Liver (tissue), 9 donors: ENCODE data around the gene APBA1. TPM values are rescaled to one million over a fixed set of nuclear protein-coding genes. Genes with fewer than 3 reads are reported as not detected.

Experiments used
- DNase-seq: peaks from one replicate; pipeline ENCODE4 v3.0.0-alpha.2; 2017; ENCODE audit warnings: low spot score
- H3K27ac ChIP-seq, 2 donors: one replicate each; pipeline ENCODE4 v1.7.0; 2013; ENCODE audit warnings: inconsistent platforms in 2 of 2, low read length in 2 of 2, control low read depth in 1 of 2, low read depth in 1 of 2, mild to moderate bottlenecking in 1 of 2
- H3K27me3 ChIP-seq, 4 donors: one replicate each; pipeline versions ENCODE4 v1.6.1 to v1.7.0; 2013; ENCODE audit warnings: low read length in 3 of 4, inconsistent platforms in 1 of 4, mild to moderate bottlenecking in 1 of 4, moderate library complexity in 1 of 4; ENCODE audit not compliant: control insufficient read depth in 4 of 4, insufficient read depth in 4 of 4
- H3K36me3 ChIP-seq, 4 donors: one replicate each; pipeline versions ENCODE4 v1.6.1 to v1.7.0; 2013; ENCODE audit warnings: low read length in 3 of 4, mild to moderate bottlenecking in 3 of 4, low read depth in 1 of 4, moderate library complexity in 1 of 4; ENCODE audit not compliant: control insufficient read depth in 4 of 4, insufficient read depth in 3 of 4
- H3K4me1 ChIP-seq, 4 donors: one replicate each; pipeline versions ENCODE4 v1.6.1 to v1.7.0; 2013; ENCODE audit warnings: low read length in 3 of 4, mild to moderate bottlenecking in 3 of 4, moderate library complexity in 1 of 4; ENCODE audit not compliant: control insufficient read depth in 4 of 4, insufficient read depth in 4 of 4
- H3K4me3 ChIP-seq, 3 donors: one replicate each; pipeline versions ENCODE4 v1.6.1 to v1.7.0; 2013; ENCODE audit warnings: low read length in 3 of 3, control low read depth in 1 of 3, low read depth in 1 of 3, mild to moderate bottlenecking in 1 of 3
- H3K9ac ChIP-seq, 2 donors: one replicate each; pipeline ENCODE4 v1.7.0; 2013; ENCODE audit warnings: low read length in 2 of 2, mild to moderate bottlenecking in 2 of 2, moderate library complexity in 2 of 2, control low read depth in 1 of 2, low read depth in 1 of 2
- H3K9me3 ChIP-seq, 4 donors: one replicate each; pipeline versions ENCODE4 v1.6.1 to v1.7.0; 2013; ENCODE audit warnings: low read length in 3 of 4; ENCODE audit not compliant: control insufficient read depth in 4 of 4
- CTCF ChIP-seq: fragments of 150-350 bp; IDR thresholded peaks from 2 replicates; pipeline ENCODE4 v1.5.1; 2017; ENCODE audit warnings: improper control_type of control experiment, low read depth, low read length; ENCODE audit not compliant: missing input control
- EGR1 ChIP-seq, 2 donors: IDR thresholded peaks; 2 replicates each; pipeline ENCODE4 v1.6.1; 2016 to 2018; ENCODE audit warnings: antibody characterized with exemption in 2 of 2, low read depth in 2 of 2
- FOXA1 ChIP-seq: IDR thresholded peaks from 2 replicates; pipeline ENCODE4 v1.6.1; 2016; ENCODE audit warnings: antibody characterized with exemption
- FOXA2 ChIP-seq: IDR thresholded peaks from 2 replicates; pipeline ENCODE4 v1.6.1; 2016; ENCODE audit warnings: antibody characterized with exemption
- GABPA ChIP-seq, 2 donors: IDR thresholded peaks in 1 of 2; conservative IDR thresholded peaks in 1 of 2; 2 replicates each; pipeline ENCODE4 v1.6.1; 2016; ENCODE audit warnings: antibody characterized with exemption in 2 of 2, mild to moderate bottlenecking in 1 of 2, moderate library complexity in 1 of 2
- HNF4A ChIP-seq, 2 donors: conservative IDR thresholded peaks; 2 replicates each; pipeline ENCODE4 v1.6.1; 2016; ENCODE audit warnings: antibody characterized with exemption in 2 of 2, mild to moderate bottlenecking in 2 of 2
- HNF4G ChIP-seq: IDR thresholded peaks from 2 replicates; pipeline ENCODE4 v1.6.1; 2016; ENCODE audit warnings: antibody characterized with exemption
- JUND ChIP-seq, 2 donors: IDR thresholded peaks; 2 replicates each; pipeline ENCODE4 v1.6.1; 2016; ENCODE audit warnings: antibody characterized with exemption in 2 of 2
- NR2F2 ChIP-seq: IDR thresholded peaks from 2 replicates; pipeline ENCODE4 v1.6.1; 2016; ENCODE audit warnings: antibody characterized with exemption
- RAD21 ChIP-seq, 2 donors: IDR thresholded peaks; 2 replicates each; pipeline ENCODE4 v1.6.1; 2016; ENCODE audit warnings: antibody characterized with exemption in 2 of 2, mild to moderate bottlenecking in 2 of 2
- REST ChIP-seq: IDR thresholded peaks from 2 replicates; pipeline ENCODE4 v1.6.1; 2016; ENCODE audit warnings: antibody characterized with exemption, mild to moderate bottlenecking
- RXRA ChIP-seq, 2 donors: IDR thresholded peaks; 2 replicates each; pipeline ENCODE4 v1.6.1; 2017 to 2018; ENCODE audit warnings: antibody characterized with exemption in 2 of 2, mild to moderate bottlenecking in 1 of 2
- SP1 ChIP-seq: IDR thresholded peaks from 2 replicates; pipeline ENCODE4 v1.6.1; 2018; ENCODE audit warnings: antibody characterized with exemption, mild to moderate bottlenecking
- TAF1 ChIP-seq: conservative IDR thresholded peaks from 2 replicates; pipeline ENCODE4 v1.6.1; 2016; ENCODE audit warnings: antibody characterized with exemption, mild to moderate bottlenecking
- YY1 ChIP-seq: IDR thresholded peaks from 2 replicates; pipeline ENCODE4 v1.6.1; 2016; ENCODE audit warnings: antibody characterized with exemption, mild to moderate bottlenecking
- WGBS: extraction: QIAGEN DNeasy Blood & Tissue Kit; methylation state at CpG from one replicate; pipeline ENCODE4 v1.1.7; 2013; 5-methylcytosine and 5-hydroxymethylcytosine counted together
- polyA plus RNA-seq, 2 donors: library from polyadenylated mRNA; stranded (reverse) in 1 of 2; unstranded in 1 of 2; fragments of 200-250 nt in 1 of 2; fragments of >200 nt in 1 of 2; fragmentation: Nextera tagmentation in 1 of 2; extraction: Ambion mirVana in 1 of 2; gene quantifications; one replicate each; pipeline versions ENCODE4 v1.2.1 to v1.2.3, GENCODE V29; 2013 to 2015
- total RNA-seq, 2 donors: library from RNA; depleted of rRNA; stranded (reverse); fragments of >200 nt; gene quantifications; one replicate each; pipeline ENCODE4 v1.2.3, GENCODE V29; 2014
- TF ChIP-seq, protein P1 (sequence below): IDR thresholded peaks from 2 replicates; pipeline ENCODE4 v1.6.1; 2016; ENCODE audit warnings: antibody characterized with exemption
- TF ChIP-seq, protein P2 (sequence below): IDR thresholded peaks from 2 replicates; pipeline ENCODE4 v1.6.1; 2016; ENCODE audit warnings: antibody characterized with exemption
- TF ChIP-seq, protein P3 (sequence below): IDR thresholded peaks from 2 replicates; pipeline ENCODE4 v1.6.1; 2016; ENCODE audit warnings: antibody characterized with exemption
- donor health status: healthy.
- donor health status: healthy.
- donor health status: healthy.
- donor health status: healthy.
- donor health status: healthy.

Gene APBA1
- total and polyA plus RNA-seq, 4 donors, result 2.8 to 19.0 (median 6.1) TPM

GRCh38 chr9:69556707-69557106 lies 115.5 kb downstream of the APBA1 start:
- TF ChIP-seq REST (no peak), YY1 (no peak), RAD21 (IDR thresholded peaks at IDR 0.05) (no peak), GABPA (IDR thresholded peaks at IDR 0.05 in 1 of 2, conservative IDR thresholded peaks at IDR 0.05 in 1 of 2) (no peak)
- TF ChIP-seq, protein P1, sequence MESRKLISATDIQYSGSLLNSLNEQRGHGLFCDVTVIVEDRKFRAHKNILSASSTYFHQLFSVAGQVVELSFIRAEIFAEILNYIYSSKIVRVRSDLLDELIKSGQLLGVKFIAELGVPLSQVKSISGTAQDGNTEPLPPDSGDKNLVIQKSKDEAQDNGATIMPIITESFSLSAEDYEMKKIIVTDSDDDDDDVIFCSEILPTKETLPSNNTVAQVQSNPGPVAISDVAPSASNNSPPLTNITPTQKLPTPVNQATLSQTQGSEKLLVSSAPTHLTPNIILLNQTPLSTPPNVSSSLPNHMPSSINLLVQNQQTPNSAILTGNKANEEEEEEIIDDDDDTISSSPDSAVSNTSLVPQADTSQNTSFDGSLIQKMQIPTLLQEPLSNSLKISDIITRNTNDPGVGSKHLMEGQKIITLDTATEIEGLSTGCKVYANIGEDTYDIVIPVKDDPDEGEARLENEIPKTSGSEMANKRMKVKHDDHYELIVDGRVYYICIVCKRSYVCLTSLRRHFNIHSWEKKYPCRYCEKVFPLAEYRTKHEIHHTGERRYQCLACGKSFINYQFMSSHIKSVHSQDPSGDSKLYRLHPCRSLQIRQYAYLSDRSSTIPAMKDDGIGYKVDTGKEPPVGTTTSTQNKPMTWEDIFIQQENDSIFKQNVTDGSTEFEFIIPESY, result no peak
- Histone ChIP-seq H3K9me3 (no peaks in the 10 kb centered on the region), H3K4me1 (peaks cover 2 to 11% (median 3%) of the 10 kb centered on the region in 4 donors), H3K36me3 (no peaks in the 10 kb centered on the region), H3K9ac (no peak overlapping the region), H3K4me3 (no peak overlapping the region), H3K27me3 (no peaks in the 10 kb centered on the region), H3K27ac (no peak overlapping the region)
- no peak for DNase-seq
- WGBS, result 93% methylated on average over 4 of the region's 4 CpGs

GRCh38 chr9:69555802-69556201 lies 116.4 kb downstream of the APBA1 start:
- no peak for DNase-seq
- Histone ChIP-seq H3K27me3 (no peaks in the 10 kb centered on the region), H3K27ac (no peak overlapping the region), H3K4me1 (peaks cover 2 to 11% (median 3%) of the 10 kb centered on the region in 4 donors), H3K9ac (no peak overlapping the region), H3K36me3 (no peaks in the 10 kb centered on the region), H3K4me3 (no peak overlapping the region), H3K9me3 (no peaks in the 10 kb centered on the region)
- no peak for TF ChIP-seq TAF1
- TF ChIP-seq HNF4G, result no peak
- TF ChIP-seq FOXA2, result no peak
- TF ChIP-seq, protein P1, result no peak
- no peak for TF ChIP-seq YY1
- TF ChIP-seq, protein P2, sequence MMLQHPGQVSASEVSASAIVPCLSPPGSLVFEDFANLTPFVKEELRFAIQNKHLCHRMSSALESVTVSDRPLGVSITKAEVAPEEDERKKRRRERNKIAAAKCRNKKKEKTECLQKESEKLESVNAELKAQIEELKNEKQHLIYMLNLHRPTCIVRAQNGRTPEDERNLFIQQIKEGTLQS, result no peak
- TF ChIP-seq SP1, result no peak
- no peak for TF ChIP-seq GABPA (IDR thresholded peaks at IDR 0.05 in 1 of 2, conservative IDR thresholded peaks at IDR 0.05 in 1 of 2)
- no peak for TF ChIP-seq JUND (IDR thresholded peaks at IDR 0.05)
- TF ChIP-seq RXRA (IDR thresholded peaks at IDR 0.05), result no peak
- TF ChIP-seq CTCF, result no peak
- no peak for TF ChIP-seq RAD21 (IDR thresholded peaks at IDR 0.05)
- TF ChIP-seq FOXA1, result no peak
- no peak for TF ChIP-seq NR2F2
- TF ChIP-seq HNF4A (conservative IDR thresholded peaks at IDR 0.05), result no peak
- TF ChIP-seq, protein P3, sequence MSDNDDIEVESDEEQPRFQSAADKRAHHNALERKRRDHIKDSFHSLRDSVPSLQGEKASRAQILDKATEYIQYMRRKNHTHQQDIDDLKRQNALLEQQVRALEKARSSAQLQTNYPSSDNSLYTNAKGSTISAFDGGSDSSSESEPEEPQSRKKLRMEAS, result no peak
- TF ChIP-seq EGR1 (IDR thresholded peaks at IDR 0.05; ENCODE audit: low read depth in 2 of 2), result no peak
- TF ChIP-seq REST, result no peak
